Measurements from ENCODE around the gene PNPO. TPM values are rescaled to one million over a fixed set of nuclear protein-coding genes. Genes with fewer than 3 reads are reported as not detected.

Gene PNPO
- total and polyA plus RNA-seq, 2 of the 13 experiments (the other 11 are each of a cell fraction or from before 2014, with no cell fraction given): 47.9 to 63.3 TPM

DNA sequence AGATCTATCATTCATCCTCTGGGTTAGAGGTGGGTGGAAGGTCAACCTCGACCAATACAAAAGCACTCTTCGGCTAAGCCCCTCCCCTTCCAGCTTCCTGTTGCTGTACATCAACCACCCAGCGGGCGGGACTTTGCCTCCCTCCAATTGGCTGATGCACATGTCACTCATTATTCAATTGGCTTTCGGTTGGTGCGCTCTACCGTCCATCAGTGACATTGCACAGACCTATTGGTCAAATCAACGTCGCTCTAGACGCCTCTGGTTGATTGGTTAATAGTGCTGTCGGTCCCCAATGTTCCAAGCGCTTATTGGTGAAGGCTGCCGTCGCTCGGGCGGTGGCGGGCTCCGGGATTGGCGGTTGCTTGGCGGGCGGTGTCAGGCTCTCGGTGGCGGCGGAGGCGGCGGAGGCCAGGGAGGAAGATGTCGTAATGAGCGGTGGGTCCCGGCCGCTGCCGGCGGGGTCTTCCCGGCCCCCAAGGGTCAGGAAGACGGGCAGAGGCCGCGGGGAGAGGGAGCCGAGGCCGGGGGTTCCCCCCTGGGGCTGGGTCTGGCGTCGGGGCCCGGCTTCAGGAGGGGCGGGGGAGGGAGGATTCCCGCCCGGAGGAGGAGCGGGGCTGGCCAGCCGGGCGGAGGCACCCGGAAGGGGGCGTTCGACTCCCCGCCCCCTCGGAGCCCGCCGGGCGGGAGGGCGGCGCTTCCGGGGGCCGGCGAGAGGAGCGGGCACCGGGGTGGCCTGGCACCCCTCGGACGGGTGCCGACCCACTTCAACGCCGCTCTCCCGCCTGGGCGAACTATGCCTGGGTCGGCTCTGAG is 45.3 kb upstream of the PNPO start, which contains the start of gene SP2 (continued):
- TF ChIP-seq NCOR1 (IDR thresholded peaks at IDR 0.05; ENCODE audit: borderline replicate concordance, low read length) (peak; percentile 75; the same call in 1 of the 2 replicates), SPEN (CRISPR knock-in tag; IDR thresholded peaks at IDR 0.05; ENCODE audit: low read depth) (peak; percentile 85; the same call in 1 of the 2 replicates), SRSF1 (optimal IDR thresholded peaks at IDR 0.05; ENCODE audit: low read depth, low read length) (peak; percentile 93), MTA1 (CRISPR knock-in tag; IDR thresholded peaks at IDR 0.05; ENCODE audit: borderline replicate concordance) (peak; percentile 24; the same call in 1 of the 2 replicates), CREB1 (IDR thresholded peaks at IDR 0.05) (peak; percentile 98), CREB1 (CRISPR knock-in tag; IDR thresholded peaks at IDR 0.05) (peak; percentile 99), SRY (CRISPR knock-in tag; IDR thresholded peaks at IDR 0.05) (no peak), POLR2G (IDR thresholded peaks at IDR 0.05; ENCODE audit: low read depth, low read length) (peak; percentile 96), ZKSCAN1 (IDR thresholded peaks at IDR 0.05; ENCODE audit: low read length) (no peak), PRMT3 (CRISPR knock-in tag; IDR thresholded peaks at IDR 0.05; ENCODE audit: borderline replicate concordance, low read depth) (no peak), TEF (CRISPR knock-in tag; IDR thresholded peaks at IDR 0.05) (no peak), KDM5A (IDR thresholded peaks at IDR 0.05; ENCODE audit: borderline replicate concordance, low read length) (peak; percentile 44; the same call in 1 of the 2 replicates), IKZF1 (IDR thresholded peaks at IDR 0.05) (no peak), ZBTB8A (CRISPR knock-in tag; IDR thresholded peaks at IDR 0.05; ENCODE audit: borderline replicate concordance, low read depth) (peak; percentile 63; the same call in 1 of the 2 replicates), THAP11 (CRISPR knock-in tag; IDR thresholded peaks at IDR 0.05) (peak; percentile 89), TGIF2 (CRISPR knock-in tag; IDR thresholded peaks at IDR 0.05) (no peak), ZNF24 (IDR thresholded peaks at IDR 0.05) (no peak), ATAD3A (CRISPR knock-in tag; IDR thresholded peaks at IDR 0.05) (no peak), HBP1 (CRISPR knock-in tag; IDR thresholded peaks at IDR 0.05; ENCODE audit: low read depth) (0 out of 2 replicates have a peak, but pooled peaks have one; percentile 58)
- TF ChIP-seq, protein P1, sequence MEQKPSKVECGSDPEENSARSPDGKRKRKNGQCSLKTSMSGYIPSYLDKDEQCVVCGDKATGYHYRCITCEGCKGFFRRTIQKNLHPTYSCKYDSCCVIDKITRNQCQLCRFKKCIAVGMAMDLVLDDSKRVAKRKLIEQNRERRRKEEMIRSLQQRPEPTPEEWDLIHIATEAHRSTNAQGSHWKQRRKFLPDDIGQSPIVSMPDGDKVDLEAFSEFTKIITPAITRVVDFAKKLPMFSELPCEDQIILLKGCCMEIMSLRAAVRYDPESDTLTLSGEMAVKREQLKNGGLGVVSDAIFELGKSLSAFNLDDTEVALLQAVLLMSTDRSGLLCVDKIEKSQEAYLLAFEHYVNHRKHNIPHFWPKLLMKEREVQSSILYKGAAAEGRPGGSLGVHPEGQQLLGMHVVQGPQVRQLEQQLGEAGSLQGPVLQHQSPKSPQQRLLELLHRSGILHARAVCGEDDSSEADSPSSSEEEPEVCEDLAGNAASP (CRISPR knock-in tag; IDR thresholded peaks at IDR 0.05; ENCODE audit: borderline replicate concordance): peak; percentile 63; the same call in 1 of the 2 replicates
- TF ChIP-seq, protein P2, sequence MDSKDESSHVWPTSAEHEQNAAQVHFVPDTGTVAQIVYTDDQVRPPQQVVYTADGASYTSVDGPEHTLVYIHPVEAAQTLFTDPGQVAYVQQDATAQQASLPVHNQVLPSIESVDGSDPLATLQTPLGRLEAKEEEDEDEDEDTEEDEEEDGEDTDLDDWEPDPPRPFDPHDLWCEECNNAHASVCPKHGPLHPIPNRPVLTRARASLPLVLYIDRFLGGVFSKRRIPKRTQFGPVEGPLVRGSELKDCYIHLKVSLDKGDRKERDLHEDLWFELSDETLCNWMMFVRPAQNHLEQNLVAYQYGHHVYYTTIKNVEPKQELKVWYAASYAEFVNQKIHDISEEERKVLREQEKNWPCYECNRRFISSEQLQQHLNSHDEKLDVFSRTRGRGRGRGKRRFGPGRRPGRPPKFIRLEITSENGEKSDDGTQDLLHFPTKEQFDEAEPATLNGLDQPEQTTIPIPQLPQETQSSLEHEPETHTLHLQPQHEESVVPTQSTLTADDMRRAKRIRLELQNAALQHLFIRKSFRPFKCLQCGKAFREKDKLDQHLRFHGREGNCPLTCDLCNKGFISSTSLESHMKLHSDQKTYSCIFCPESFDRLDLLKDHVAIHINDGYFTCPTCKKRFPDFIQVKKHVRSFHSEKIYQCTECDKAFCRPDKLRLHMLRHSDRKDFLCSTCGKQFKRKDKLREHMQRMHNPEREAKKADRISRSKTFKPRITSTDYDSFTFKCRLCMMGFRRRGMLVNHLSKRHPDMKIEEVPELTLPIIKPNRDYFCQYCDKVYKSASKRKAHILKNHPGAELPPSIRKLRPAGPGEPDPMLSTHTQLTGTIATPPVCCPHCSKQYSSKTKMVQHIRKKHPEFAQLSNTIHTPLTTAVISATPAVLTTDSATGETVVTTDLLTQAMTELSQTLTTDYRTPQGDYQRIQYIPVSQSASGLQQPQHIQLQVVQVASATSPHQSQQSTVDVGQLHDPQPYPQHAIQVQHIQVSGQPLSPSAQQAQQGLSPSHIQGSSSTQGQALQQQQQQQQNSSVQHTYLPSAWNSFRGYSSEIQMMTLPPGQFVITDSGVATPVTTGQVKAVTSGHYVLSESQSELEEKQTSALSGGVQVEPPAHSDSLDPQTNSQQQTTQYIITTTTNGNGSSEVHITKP (CRISPR knock-in tag; IDR thresholded peaks at IDR 0.05; ENCODE audit: low read depth): 0 out of 2 replicates have a peak, but pooled peaks have one; percentile 14
